WI38 (cell line): Measurements from ENCODE around the gene HOXD3.
A peak's percentile ranks its signal among the peaks of the same experiment; 100 is the strongest.

Experiments
- H3K4me3 ChIP-seq: 2 replicates; pipeline ENCODE4 v1.5.1; 2011; ENCODE audit warnings: low read depth, mild to moderate bottlenecking, control low read depth, low read length
- TF ChIP-seq, protein P1 (sequence below): IDR thresholded peaks from 2 replicates; pipeline ENCODE4 v1.5.1; 2012; ENCODE audit warnings: low read depth, mild to moderate bottlenecking, control low read depth, low read length

The HOXD3 gene

GRCh38 chr2:176137906-176138305, 19.2 kb upstream of the HOXD3 start:
- TF ChIP-seq, protein P1, sequence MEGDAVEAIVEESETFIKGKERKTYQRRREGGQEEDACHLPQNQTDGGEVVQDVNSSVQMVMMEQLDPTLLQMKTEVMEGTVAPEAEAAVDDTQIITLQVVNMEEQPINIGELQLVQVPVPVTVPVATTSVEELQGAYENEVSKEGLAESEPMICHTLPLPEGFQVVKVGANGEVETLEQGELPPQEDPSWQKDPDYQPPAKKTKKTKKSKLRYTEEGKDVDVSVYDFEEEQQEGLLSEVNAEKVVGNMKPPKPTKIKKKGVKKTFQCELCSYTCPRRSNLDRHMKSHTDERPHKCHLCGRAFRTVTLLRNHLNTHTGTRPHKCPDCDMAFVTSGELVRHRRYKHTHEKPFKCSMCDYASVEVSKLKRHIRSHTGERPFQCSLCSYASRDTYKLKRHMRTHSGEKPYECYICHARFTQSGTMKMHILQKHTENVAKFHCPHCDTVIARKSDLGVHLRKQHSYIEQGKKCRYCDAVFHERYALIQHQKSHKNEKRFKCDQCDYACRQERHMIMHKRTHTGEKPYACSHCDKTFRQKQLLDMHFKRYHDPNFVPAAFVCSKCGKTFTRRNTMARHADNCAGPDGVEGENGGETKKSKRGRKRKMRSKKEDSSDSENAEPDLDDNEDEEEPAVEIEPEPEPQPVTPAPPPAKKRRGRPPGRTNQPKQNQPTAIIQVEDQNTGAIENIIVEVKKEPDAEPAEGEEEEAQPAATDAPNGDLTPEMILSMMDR, result no peak
- no peak overlapping the region for H3K4me3 ChIP-seq

GRCh38 chr2:176138526-176138922, 18.6 kb upstream of the HOXD3 start:
- TF ChIP-seq, protein P1, result no peak
- H3K4me3 ChIP-seq, result no peak overlapping the region

DNA sequence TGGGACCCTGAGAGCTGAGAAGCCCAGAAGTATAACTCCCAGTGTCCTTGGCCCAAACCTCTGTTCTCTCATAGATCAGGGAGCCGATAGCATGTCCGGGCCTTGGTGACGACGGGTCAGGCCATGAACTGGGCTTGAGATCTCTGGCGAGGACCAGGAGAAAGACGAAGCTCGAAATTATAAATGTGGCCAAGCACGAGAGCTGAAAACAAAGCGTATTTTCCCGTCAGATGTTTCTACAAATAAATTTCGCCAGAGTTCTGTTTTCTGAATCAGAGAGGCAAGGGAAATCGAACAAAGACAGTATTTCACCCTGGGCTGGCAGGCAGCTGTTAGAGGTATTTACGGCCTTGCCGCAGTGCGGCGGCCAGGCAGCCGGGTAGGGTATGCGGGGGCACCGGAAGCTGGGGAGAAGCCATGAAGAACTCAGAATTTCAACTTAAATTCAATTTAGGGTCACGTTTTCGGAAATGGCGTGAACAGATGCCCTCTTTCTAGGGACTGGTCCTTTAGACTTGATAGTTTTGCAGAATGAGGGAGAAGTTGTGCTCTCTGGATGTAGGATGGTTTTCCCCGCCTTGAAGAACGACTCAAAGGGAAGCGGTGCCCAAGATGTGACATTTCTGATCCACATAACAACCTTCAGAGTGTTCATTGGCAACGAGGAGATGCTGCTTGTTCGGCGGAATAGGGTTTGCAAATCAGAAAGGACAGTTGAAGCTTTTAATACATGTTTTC, 18.0 kb upstream of the HOXD3 start:
- no peak overlapping the region for H3K4me3 ChIP-seq
- TF ChIP-seq, protein P1, result no peak

GRCh38 chr2:176139661-176140512, 17.2 kb upstream of the HOXD3 start:
- H3K4me3 ChIP-seq, result peak overlapping the region; percentile 51

GRCh38 chr2:176140513-176141317, 16.4 kb upstream of the HOXD3 start:
- TF ChIP-seq, protein P1, result peak; percentile 74
- H3K4me3 ChIP-seq, result peak overlapping the region; percentile 51

More at GRCh38 chr2:176139661-176140512, 17.2 kb upstream of the HOXD3 start:
- TF ChIP-seq, protein P1, result no peak

DNA sequence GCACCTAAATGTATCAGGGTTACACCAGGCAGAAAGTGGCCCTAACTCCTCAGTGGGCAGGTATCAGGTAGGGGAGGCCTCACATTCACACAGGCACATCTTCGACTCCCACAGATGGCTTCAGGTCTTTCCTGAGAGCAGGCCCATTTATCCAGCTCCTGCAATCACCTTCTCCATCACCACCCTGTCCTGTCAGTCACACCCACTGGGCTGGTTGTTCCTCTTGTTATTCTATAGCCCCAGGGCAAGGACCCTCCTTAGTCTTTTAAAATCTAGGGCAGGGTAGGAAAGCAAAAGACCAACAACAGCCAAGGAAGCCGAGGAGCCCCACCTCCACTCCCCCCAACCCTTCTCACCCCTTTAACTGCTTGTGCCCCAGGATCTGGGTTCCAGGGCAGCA, 14.8 kb upstream of the HOXD3 start:
- no peak overlapping the region for H3K4me3 ChIP-seq
- TF ChIP-seq, protein P1, result no peak
